Esophagus muscularis mucosa (tissue), 4 donors: ENCODE results near the gene NMT2.

Experiments
- CTCF ChIP-seq, 3 experiments: fragments of 200-600 bp in 2 of 3; fragments of 450-650 bp in 1 of 3; sonication (generic) in 2 of 3; IDR thresholded peaks; one replicate each; pipeline ENCODE4 v1.5.1; 2017 to 2019; ENCODE audit warnings: antibody characterized with exemption in 3 of 3, mild to moderate bottlenecking in 2 of 3, moderate library complexity in 1 of 3
- EP300 ChIP-seq: sonication (generic); formaldehyde crosslinking; IDR thresholded peaks from one replicate; pipeline ENCODE4 v1.6.1; 2017; ENCODE audit warnings: antibody characterized with exemption
- POLR2AphosphoS5 ChIP-seq, 2 donors: sonication (generic); formaldehyde crosslinking; IDR thresholded peaks; one replicate each; pipeline ENCODE4 v1.6.1; 2017; ENCODE audit warnings: antibody characterized with exemption in 2 of 2

- no peak for TF ChIP-seq POLR2AphosphoS5 (IDR thresholded peaks at IDR 0.05)
- no peak for TF ChIP-seq CTCF (IDR thresholded peaks at IDR 0.05)
- no peak for TF ChIP-seq EP300
Measured at GRCh38 chr10:15211464-15211979, 43.0 kb upstream of the NMT2 start.
